K562 (cell line): ENCODE results near the gene MAST1.

Experiments used
- CBFB ChIP-seq: sonication (generic); formaldehyde crosslinking; IDR thresholded peaks from 2 replicates; pipeline ENCODE4 v1.4.0; 2020; ENCODE audit warnings: mild to moderate bottlenecking, missing genetic modification reagents
- CREM ChIP-seq: IDR thresholded peaks from 2 replicates; pipeline ENCODE4 v1.6.1; 2014; ENCODE audit warnings: antibody characterized with exemption, low read depth
- GATAD2B ChIP-seq: fragments of 450-650 bp; IDR thresholded peaks from 2 replicates; pipeline ENCODE4 v1.6.1; 2017; ENCODE audit warnings: mild to moderate bottlenecking, borderline replicate concordance
- JUNB ChIP-seq: fragments of 450-650 bp; formaldehyde crosslinking; conservative IDR thresholded peaks from 2 replicates; pipeline ENCODE4 v1.4.0; 2020; ENCODE audit warnings: mild to moderate bottlenecking
- NFE2L1 ChIP-seq: fragments of 450-650 bp; IDR thresholded peaks from 2 replicates; pipeline ENCODE4 v1.6.1; 2016; ENCODE audit warnings: missing genetic modification characterization, low read depth, mild to moderate bottlenecking, missing compliant biosample characterization, moderate library complexity, borderline replicate concordance
- POLR2H ChIP-seq: IDR thresholded peaks from 2 replicates; pipeline ENCODE4 v1.6.1; 2016; ENCODE audit warnings: missing genetic modification characterization, low read depth, mild to moderate bottlenecking, control low read depth, missing compliant biosample characterization, moderate library complexity
- SIRT6 ChIP-seq: IDR thresholded peaks from one replicate; pipeline ENCODE4 v1.6.1; 2012; ENCODE audit warnings: low read depth, mild to moderate bottlenecking, control low read depth, inconsistent platforms, low read length, moderate library complexity
- ZBTB1 ChIP-seq: sonication (generic); formaldehyde crosslinking; IDR thresholded peaks from 2 replicates; pipeline ENCODE4 v1.8.1; 2023; ENCODE audit warnings: missing genetic modification reagents, low read depth, mild to moderate bottlenecking, borderline replicate concordance
- ZKSCAN1 ChIP-seq: fragments of 150-350 bp; IDR thresholded peaks from 2 replicates; pipeline ENCODE4 v1.6.1; 2016; ENCODE audit warnings: low read depth, low read length
- ZNF124 ChIP-seq: sonication (generic); formaldehyde crosslinking; IDR thresholded peaks from 2 replicates; pipeline ENCODE4 v1.8.1; 2022; ENCODE audit warnings: missing genetic modification reagents
- TF ChIP-seq, protein P1 (sequence below), 3 experiments: IDR thresholded peaks in 2 of 3; conservative IDR thresholded peaks in 1 of 3; 2 replicates each; pipeline ENCODE4 v1.5.1; 2011 to 2012; ENCODE audit warnings: low read length in 3 of 3, mild to moderate bottlenecking in 3 of 3, control low read depth in 2 of 3, improper control_type of control experiment in 1 of 3, inconsistent platforms in 1 of 3, low read depth in 1 of 3, mixed read lengths in 1 of 3, moderate library complexity in 1 of 3; ENCODE audit not compliant: insufficient read depth in 2 of 3

DNA sequence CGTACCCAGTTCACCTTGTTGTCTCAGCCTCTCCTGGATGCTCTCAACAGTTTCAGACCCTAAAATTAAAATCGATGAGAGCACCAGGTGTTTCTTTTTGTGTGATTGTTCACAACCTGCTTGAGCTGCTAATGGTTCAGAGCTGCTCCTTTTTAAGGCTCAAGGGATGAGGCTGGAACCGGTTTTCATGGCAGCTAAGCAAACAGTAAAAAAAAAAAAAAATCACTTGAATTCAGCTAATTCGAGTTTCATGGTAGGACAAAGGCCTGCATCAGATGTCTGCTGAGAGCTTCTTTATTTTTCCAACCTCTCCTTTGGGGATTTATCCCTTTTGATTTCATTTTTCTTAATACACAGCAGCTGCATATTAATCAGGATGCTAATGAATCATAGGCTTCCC, 74.3 kb downstream of the MAST1 start:
- TF ChIP-seq ZKSCAN1 (no peak), ZBTB1 (CRISPR knock-in tag) (no peak), CREM (no peak), ZNF124 (CRISPR knock-in tag) (no peak), JUNB (CRISPR knock-in tag) (no peak), CBFB (no peak), NFE2L1 (no peak), SIRT6 (no peak), POLR2H (no peak), GATAD2B (no peak)
- TF ChIP-seq, protein P1, sequence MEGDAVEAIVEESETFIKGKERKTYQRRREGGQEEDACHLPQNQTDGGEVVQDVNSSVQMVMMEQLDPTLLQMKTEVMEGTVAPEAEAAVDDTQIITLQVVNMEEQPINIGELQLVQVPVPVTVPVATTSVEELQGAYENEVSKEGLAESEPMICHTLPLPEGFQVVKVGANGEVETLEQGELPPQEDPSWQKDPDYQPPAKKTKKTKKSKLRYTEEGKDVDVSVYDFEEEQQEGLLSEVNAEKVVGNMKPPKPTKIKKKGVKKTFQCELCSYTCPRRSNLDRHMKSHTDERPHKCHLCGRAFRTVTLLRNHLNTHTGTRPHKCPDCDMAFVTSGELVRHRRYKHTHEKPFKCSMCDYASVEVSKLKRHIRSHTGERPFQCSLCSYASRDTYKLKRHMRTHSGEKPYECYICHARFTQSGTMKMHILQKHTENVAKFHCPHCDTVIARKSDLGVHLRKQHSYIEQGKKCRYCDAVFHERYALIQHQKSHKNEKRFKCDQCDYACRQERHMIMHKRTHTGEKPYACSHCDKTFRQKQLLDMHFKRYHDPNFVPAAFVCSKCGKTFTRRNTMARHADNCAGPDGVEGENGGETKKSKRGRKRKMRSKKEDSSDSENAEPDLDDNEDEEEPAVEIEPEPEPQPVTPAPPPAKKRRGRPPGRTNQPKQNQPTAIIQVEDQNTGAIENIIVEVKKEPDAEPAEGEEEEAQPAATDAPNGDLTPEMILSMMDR (IDR thresholded peaks at IDR 0.05 in 2 of 3, conservative IDR thresholded peaks at IDR 0.05 in 1 of 3; ENCODE audit: insufficient read depth in 2 of 3, low read depth in 1 of 3, low read length in 3 of 3) = no peak
